PFSK-1 (cell line): Measurements from ENCODE around the gene FRMD3.

ENCODE experiments used
- FOXP2 ChIP-seq: optimal IDR thresholded peaks from 2 replicates; pipeline ENCODE3; 2011; ENCODE audit warnings: borderline replicate concordance, control low read depth, inconsistent platforms; ENCODE audit not compliant: insufficient read depth; ENCODE audit errors: extremely low read length, extremely low read depth
- POLR2AphosphoS5 ChIP-seq: IDR thresholded peaks from 2 replicates; pipeline ENCODE4 v1.6.1; 2012; ENCODE audit warnings: low read depth, mild to moderate bottlenecking, control low read depth, low read length, moderate library complexity
- REST ChIP-seq, 2 experiments: IDR thresholded peaks; 2 replicates each; pipeline versions ENCODE4 v1.6.1 to v1.8.0; 2011 to 2012; ENCODE audit warnings: low read depth in 2 of 2, low read length in 2 of 2, control low read depth in 1 of 2, inconsistent platforms in 1 of 2, mild to moderate bottlenecking in 1 of 2, moderate library complexity in 1 of 2; ENCODE audit not compliant: insufficient read depth in 1 of 2
- SIN3A ChIP-seq: IDR thresholded peaks from 2 replicates; pipeline ENCODE4 v1.6.1; 2012; ENCODE audit warnings: mild to moderate bottlenecking, low read length, moderate library complexity, borderline replicate concordance; ENCODE audit not compliant: insufficient read depth
- TAF1 ChIP-seq: IDR thresholded peaks from 2 replicates; pipeline ENCODE4 v1.6.1; 2012; ENCODE audit warnings: low read length, control low read depth, borderline replicate concordance; ENCODE audit not compliant: insufficient read depth

Gene FRMD3

GRCh38 chr9:83304686-83305085 is 233.5 kb downstream of the FRMD3 start:
- no peak for TF ChIP-seq SIN3A
- no peak for TF ChIP-seq TAF1
- TF ChIP-seq REST (IDR thresholded peaks at IDR 0.05; ENCODE audit: insufficient read depth in 1 of 2, low read depth in 2 of 2, low read length in 2 of 2) = no peak
- no peak for TF ChIP-seq FOXP2
- TF ChIP-seq POLR2AphosphoS5 = no peak

- no peak for TF ChIP-seq FOXP2
- no peak for TF ChIP-seq REST (IDR thresholded peaks at IDR 0.05; ENCODE audit: insufficient read depth in 1 of 2, low read depth in 2 of 2, low read length in 2 of 2)
- no peak for TF ChIP-seq SIN3A
- no peak for TF ChIP-seq POLR2AphosphoS5
- no peak for TF ChIP-seq TAF1
Observed at GRCh38 chr9:83299571-83299970, 238.6 kb downstream of the FRMD3 start.

GRCh38 chr9:83299094-83299493 is 239.1 kb downstream of the FRMD3 start:
- no peak for TF ChIP-seq TAF1
- no peak for TF ChIP-seq FOXP2
- no peak for TF ChIP-seq POLR2AphosphoS5
- TF ChIP-seq SIN3A = no peak
- TF ChIP-seq REST (IDR thresholded peaks at IDR 0.05; ENCODE audit: insufficient read depth in 1 of 2, low read depth in 2 of 2, low read length in 2 of 2) = no peak

- TF ChIP-seq REST (IDR thresholded peaks at IDR 0.05; ENCODE audit: insufficient read depth in 1 of 2, low read depth in 2 of 2, low read length in 2 of 2) = peak; percentile 71 to 90
- TF ChIP-seq POLR2AphosphoS5 = no peak
- TF ChIP-seq SIN3A = no peak
- no peak for TF ChIP-seq TAF1
Observed at GRCh38 chr9:83296123-83296522, 242.1 kb downstream of the FRMD3 start.

- TF ChIP-seq FOXP2 = no peak
Observed at GRCh38 chr9:83294816-83295215, 243.4 kb downstream of the FRMD3 start.
